GM23248 (cell line): ENCODE data around the gene NDC80. TPM values are rescaled to one million over a fixed set of nuclear protein-coding genes. Genes with fewer than 3 reads are reported as not detected.

Experiments used
- DNase-seq: peaks from one replicate; pipeline ENCODE4 v3.0.0-alpha.2; 2015
- H2AFZ ChIP-seq: fragments of 200-600 bp; sonication (generic); 2 replicates; pipeline ENCODE4 v1.6.1; 2016; ENCODE audit warnings: antibody characterized with exemption
- H3F3A ChIP-seq: fragments of 200-600 bp; sonication (generic); 2 replicates; pipeline ENCODE4 v1.6.1; 2016; ENCODE audit warnings: mild to moderate bottlenecking, antibody characterized with exemption, mixed run types; ENCODE audit not compliant: insufficient read depth
- H3K27ac ChIP-seq: fragments of 200-600 bp; sonication (generic); 2 replicates; pipeline ENCODE4 v1.5.1; 2016; ENCODE audit warnings: mild to moderate bottlenecking
- H3K27me3 ChIP-seq: fragments of 200-600 bp; sonication (generic); replicated peaks from 2 replicates; pipeline ENCODE4 v1.6.1; 2016; ENCODE audit warnings: mild to moderate bottlenecking; ENCODE audit not compliant: insufficient read depth
- H3K36me3 ChIP-seq: fragments of 200-600 bp; sonication (generic); 2 replicates; pipeline ENCODE4 v1.6.1; 2016; ENCODE audit warnings: low read depth, mild to moderate bottlenecking
- H3K4me1 ChIP-seq: fragments of 200-600 bp; sonication (generic); 2 replicates; pipeline ENCODE4 v1.6.1; 2016; ENCODE audit warnings: mild to moderate bottlenecking; ENCODE audit not compliant: insufficient read depth
- H3K4me2 ChIP-seq: fragments of 200-600 bp; sonication (generic); one replicate; pipeline ENCODE4 v1.6.1; 2016; ENCODE audit warnings: mild to moderate bottlenecking; ENCODE audit not compliant: unreplicated experiment
- H3K4me3 ChIP-seq: fragments of 200-600 bp; sonication (generic); 2 replicates; pipeline ENCODE4 v1.5.1; 2016; ENCODE audit warnings: mild to moderate bottlenecking
- H3K79me2 ChIP-seq: fragments of 200-600 bp; sonication (generic); 2 replicates; pipeline ENCODE4 v1.6.1; 2016; ENCODE audit warnings: mild to moderate bottlenecking; ENCODE audit not compliant: insufficient read depth
- H3K9ac ChIP-seq: fragments of 200-600 bp; sonication (generic); 2 replicates; pipeline ENCODE4 v1.6.1; 2016; ENCODE audit warnings: mild to moderate bottlenecking
- H3K9me2 ChIP-seq: fragments of 200-600 bp; sonication (generic); 2 replicates; pipeline ENCODE4 v1.6.1; 2016; ENCODE audit warnings: mixed run types, mild to moderate bottlenecking, moderate library complexity; ENCODE audit not compliant: insufficient read depth
- H3K9me3 ChIP-seq: fragments of 200-600 bp; sonication (generic); one replicate; pipeline ENCODE4 v1.6.1; 2017; ENCODE audit warnings: low read depth
- H4K20me1 ChIP-seq: fragments of 200-600 bp; sonication (generic); 2 replicates; pipeline ENCODE4 v1.6.0; 2016; ENCODE audit not compliant: insufficient read depth
- EZH2 ChIP-seq: fragments of 200-600 bp; sonication (generic); IDR thresholded peaks from 2 replicates; pipeline ENCODE4 v1.6.1; 2018; ENCODE audit warnings: antibody characterized with exemption, mild to moderate bottlenecking; ENCODE audit not compliant: insufficient read depth, poor library complexity, severe bottlenecking
- EZH2phosphoT487 ChIP-seq: fragments of 200-600 bp; sonication (generic); IDR thresholded peaks from 2 replicates; pipeline ENCODE4 v1.6.1; 2018; ENCODE audit warnings: antibody characterized with exemption, moderate library complexity, mild to moderate bottlenecking, low read depth; ENCODE audit not compliant: insufficient read depth
- WGBS, 2 experiments: methylation state at CpG; one replicate each; pipeline ENCODE4 v1.1.6; 2015 to 2017; ENCODE audit warnings: low lambda C conversion rate in 2 of 2, low coverage in 1 of 2; ENCODE audit errors: missing lambda C conversion rate in 2 of 2; 5-methylcytosine and 5-hydroxymethylcytosine counted together
- in situ Hi-C: fragments of 300-500 bp; cut with MboI; formaldehyde crosslinking; loops from 2 replicates; pipeline ENCODE4 v1.15.0; 2020
- polyA plus RNA-seq: library from polyadenylated mRNA; unstranded; fragments of >200 nt; fragmentation: Nextera tagmentation; extraction: Ambion mirVana; gene quantifications from 2 replicates; pipeline ENCODE4 v1.2.1, GENCODE V29; 2016
- total RNA-seq: library from RNA; depleted of rRNA; stranded (reverse); fragments of >200 nt; shearing (Covaris generic); gene quantifications from 2 replicates; pipeline ENCODE4 v1.2.3, GENCODE V29; 2014

NDC80 gene
- total and polyA plus RNA-seq, 2 experiments from 2014 or later = 10.9 to 16.0 TPM

GRCh38 chr18:2569338-2570207 lies 1.8 kb upstream of the NDC80 start:
- Histone ChIP-seq H3K9me2 (no peaks in the 10 kb centered on the region), H3K9me3 (no peaks in the 10 kb centered on the region), H3K9ac (peak overlapping the region; percentile 91), H3K4me3 (peak overlapping the region; percentile 95), H3K4me2 (peak overlapping the region; percentile 89), H3K27me3 (no peaks in the 10 kb centered on the region), H3K4me1 (peaks cover 30% of the 10 kb centered on the region), H3F3A (0 out of 2 replicates have a peak, but pooled peaks cover 5% of the 10 kb centered on the region), H4K20me1 (no peaks in the 10 kb centered on the region), H3K27ac (no peak overlapping the region), H3K36me3 (no peaks in the 10 kb centered on the region; the same call in 1 of the 2 replicates), H2AFZ (peak overlapping the region; percentile 97), H3K79me2 (peaks cover 75% of the 10 kb centered on the region)
- WGBS, 2 experiments = 82 to 90% methylated on average over 8 to 10 of the region's 10 CpGs
- TF ChIP-seq EZH2phosphoT487 (no peak), EZH2 (no peak)
- in situ Hi-C loops = no loop called here
- DNase-seq = no peak

- Histone ChIP-seq H3K4me2 (peak overlapping the region; percentile 89), H3K4me3 (peak overlapping the region; percentile 95), H3K27ac (peak overlapping the region; percentile 94), H3F3A (0 out of 2 replicates have a peak, but pooled peaks cover 5% of the 10 kb centered on the region), H3K36me3 (no peaks in the 10 kb centered on the region; the same call in 1 of the 2 replicates), H3K9ac (peak overlapping the region; percentile 91), H3K4me1 (peaks cover 30% of the 10 kb centered on the region), H3K79me2 (peaks cover 83% of the 10 kb centered on the region), H4K20me1 (no peaks in the 10 kb centered on the region), H3K27me3 (no peaks in the 10 kb centered on the region), H3K9me3 (no peaks in the 10 kb centered on the region), H2AFZ (peak overlapping the region; percentile 97), H3K9me2 (no peaks in the 10 kb centered on the region)
- DNase-seq = peak; percentile 85
- 0% methylated on average over 11 to 16 of the region's 16 CpGs for WGBS, 2 experiments
- in situ Hi-C loops = no loop called here
- TF ChIP-seq EZH2phosphoT487 = no peak
- TF ChIP-seq EZH2 = no peak
These were observed 571 bp upstream of the NDC80 start for GRCh38 chr18:2570772-2571199.

GRCh38 chr18:2572171-2572569 lies 813 bp downstream of the NDC80 start:
- H3K9me3 ChIP-seq = no peaks in the 10 kb centered on the region
- H3K4me1 ChIP-seq = peaks cover 30% of the 10 kb centered on the region
- H2AFZ ChIP-seq = peak overlapping the region; percentile 97
- H3K79me2 ChIP-seq = peaks cover 79% of the 10 kb centered on the region
- in situ Hi-C loops = no loop called here
- H3F3A ChIP-seq = 0 out of 2 replicates have a peak, but pooled peaks cover 5% of the 10 kb centered on the region
- peak overlapping the region; percentile 95 for H3K4me3 ChIP-seq
- peak overlapping the region; percentile 88 for H3K4me2 ChIP-seq
- H3K9ac ChIP-seq = peak overlapping the region; percentile 91
- H3K27me3 ChIP-seq = no peaks in the 10 kb centered on the region
- no peaks in the 10 kb centered on the region for H3K36me3 ChIP-seq
- H3K9me2 ChIP-seq = no peaks in the 10 kb centered on the region
- H3K27ac ChIP-seq = peak overlapping the region; percentile 94
- H4K20me1 ChIP-seq = no peaks in the 10 kb centered on the region
- WGBS, 2 experiments = 6 to 17% methylated on average over 1 of the region's 1 CpG
- TF ChIP-seq EZH2phosphoT487 (no peak), EZH2 (no peak)
- no peak for DNase-seq

- in situ Hi-C loops = no loop called here
- no peak for TF ChIP-seq EZH2
- TF ChIP-seq EZH2phosphoT487 = no peak
These were observed 1.5 kb downstream of the NDC80 start for GRCh38 chr18:2572892-2573291.

More at GRCh38 chr18:2572892-2573291, 1.5 kb downstream of the NDC80 start:
- 0 out of 2 replicates have a peak overlapping the region, but pooled peaks have one; percentile 2 for H3K27ac ChIP-seq
- peak overlapping the region; percentile 95 for H3K4me3 ChIP-seq
- H3K9ac ChIP-seq = peak overlapping the region; percentile 91
- peaks cover 71% of the 10 kb centered on the region for H3K79me2 ChIP-seq
- 14 to 22% methylated on average over 5 of the region's 5 CpGs for WGBS, 2 experiments
- peaks cover 31% of the 10 kb centered on the region for H3K4me1 ChIP-seq
- 0 out of 2 replicates have a peak, but pooled peaks cover 5% of the 10 kb centered on the region for H3F3A ChIP-seq
- no peaks in the 10 kb centered on the region for H3K9me2 ChIP-seq
- peak; percentile 47 for DNase-seq
- H3K27me3 ChIP-seq = no peaks in the 10 kb centered on the region
- peak overlapping the region; percentile 88 for H3K4me2 ChIP-seq
- H3K36me3 ChIP-seq = no peaks in the 10 kb centered on the region; the same call in 1 of the 2 replicates
- H3K9me3 ChIP-seq = no peaks in the 10 kb centered on the region
- peak overlapping the region; percentile 97 for H2AFZ ChIP-seq
- no peaks in the 10 kb centered on the region for H4K20me1 ChIP-seq
